ENCODE measurements around the gene CBLN3. TPM values are rescaled to one million over a fixed set of nuclear protein-coding genes. Genes with fewer than 3 reads are reported as not detected.

Gene CBLN3
- total and polyA plus RNA-seq, 12 donors = 0.24 to 2.5 (median 0.92) TPM

GRCh38 chr14:24378981-24379906 is 50.2 kb downstream of the CBLN3 start:
- ATAC-seq = no peak
- intact Hi-C loops (cut with DNase I) = no loop called here
- Histone ChIP-seq H3K27me3 (peaks cover 0 to 13% (median 0%) of the 10 kb centered on the region in 7 donors), H3K9me3 (no peaks in the 10 kb centered on the region), H3K36me3 (peaks cover 0 to 18% (median 0%) of the 10 kb centered on the region in 9 donors), H3K27ac (no peak overlapping the region), H3K4me1 (peaks cover 0 to 18% (median 7%) of the 10 kb centered on the region in 9 donors), H3K4me3 (no peak overlapping the region)
- DNase-seq = no peak
- 83% methylated on average over 7 of the region's 7 CpGs for WGBS, 2 donors
- no peak for TF ChIP-seq CTCF (IDR thresholded peaks at IDR 0.05)

- TF ChIP-seq CTCF (IDR thresholded peaks at IDR 0.05) = no peak
- H3K27ac ChIP-seq = no peak overlapping the region
Measured at GRCh38 chr14:24378327-24378726, 51.1 kb downstream of the CBLN3 start.

GRCh38 chr14:24377657-24378056 is 51.8 kb downstream of the CBLN3 start:
- DNase-seq = no peak
- WGBS, 2 donors = 69 to 86% methylated on average over 2 of the region's 2 CpGs
- Histone ChIP-seq H3K4me1 (peaks cover 0 to 23% (median 7%) of the 10 kb centered on the region in 9 donors), H3K4me3 (no peak overlapping the region), H3K9me3 (no peaks in the 10 kb centered on the region), H3K36me3 (peaks cover 0 to 31% (median 0%) of the 10 kb centered on the region in 9 donors), H3K27ac (no peak overlapping the region), H3K27me3 (peaks cover 0 to 10% (median 0%) of the 10 kb centered on the region in 7 donors)
- intact Hi-C loops (cut with DNase I) = no loop called here
- no peak for TF ChIP-seq CTCF (IDR thresholded peaks at IDR 0.05)
- peak in 3 of 8 donors; percentile 10 to 20 (median 16) for ATAC-seq

More at GRCh38 chr14:24378327-24378726, 51.1 kb downstream of the CBLN3 start:
- H3K9me3 ChIP-seq = no peaks in the 10 kb centered on the region
- ATAC-seq = no peak
- WGBS, 2 donors = 77 to 84% methylated on average over 3 of the region's 3 CpGs
- no peak for DNase-seq
- intact Hi-C loops (cut with DNase I) = no loop called here
- peaks cover 0 to 25% (median 0%) of the 10 kb centered on the region in 9 donors for H3K36me3 ChIP-seq
- peaks cover 0 to 10% (median 0%) of the 10 kb centered on the region in 7 donors for H3K27me3 ChIP-seq
- H3K4me3 ChIP-seq = no peak overlapping the region
- peaks cover 0 to 18% (median 7%) of the 10 kb centered on the region in 9 donors for H3K4me1 ChIP-seq

- Histone ChIP-seq H3K4me1 (peaks cover 0 to 28% (median 7%) of the 10 kb centered on the region in 9 donors), H3K4me3 (no peak overlapping the region), H3K27ac (no peak overlapping the region), H3K27me3 (peaks cover 0 to 10% (median 0%) of the 10 kb centered on the region in 7 donors), H3K9me3 (no peaks in the 10 kb centered on the region), H3K36me3 (peaks cover 0 to 34% (median 0%) of the 10 kb centered on the region in 9 donors)
- 65 to 71% methylated on average over 7 of the region's 7 CpGs for WGBS, 2 donors
- no peak for TF ChIP-seq CTCF (IDR thresholded peaks at IDR 0.05)
- intact Hi-C loops (cut with DNase I) = no loop called here
- DNase-seq (no peak), ATAC-seq (no peak)
Measured at GRCh38 chr14:24377126-24377525, 52.3 kb downstream of the CBLN3 start.

Other genes starting within 250 kb of the CBLN3 start
- 10 to 100 TPM; 10.1 to 22.5 (median 12.6) TPM for gene IPO4, start 240.9 kb downstream of the CBLN3 start, total RNA-seq
- 10 to 100 TPM in 1 of 2 donors, 1 to 10 TPM in 1; 4.4 to 23.8 TPM for gene IPO4, start 240.9 kb downstream of the CBLN3 start, polyA plus RNA-seq
- gene TM9SF1, start 234.2 kb downstream of the CBLN3 start, total RNA-seq = 10 to 100 TPM; 14.2 to 31.3 (median 18.7) TPM
- 10 to 100 TPM; 10.8 to 36.4 TPM for gene TM9SF1, start 234.2 kb downstream of the CBLN3 start, polyA plus RNA-seq
- gene TSSK4, start 224.0 kb downstream of the CBLN3 start, total RNA-seq = under 1 TPM in 1 of 10 donors, not detected in 9; 0.28 TPM
- under 1 TPM in 1 of 2 donors, not detected in 1; 0.22 TPM for gene TSSK4, start 224.0 kb downstream of the CBLN3 start, polyA plus RNA-seq
- 10 to 100 TPM; 23.4 to 35.3 (median 29.4) TPM for gene CHMP4A, start 216.2 kb downstream of the CBLN3 start, total RNA-seq
- gene CHMP4A, start 216.2 kb downstream of the CBLN3 start, polyA plus RNA-seq = 10 to 100 TPM; 34.3 to 80.8 TPM
- gene MDP1, start 213.6 kb downstream of the CBLN3 start, total RNA-seq = 10 to 100 TPM; 13.9 to 22.9 (median 18.9) TPM
- 10 to 100 TPM; 23.0 to 23.5 TPM for gene MDP1, start 213.6 kb downstream of the CBLN3 start, polyA plus RNA-seq
- 100 to 1,000 TPM; 178 to 228 (median 199) TPM for gene NEDD8, start 197.3 kb downstream of the CBLN3 start, total RNA-seq
- 100 to 1,000 TPM; 154 to 325 TPM for gene NEDD8, start 197.3 kb downstream of the CBLN3 start, polyA plus RNA-seq
- gene GMPR2, start 196.7 kb downstream of the CBLN3 start, total RNA-seq = 10 to 100 TPM; 28.6 to 46.9 (median 33.5) TPM
- gene GMPR2, start 196.7 kb downstream of the CBLN3 start, polyA plus RNA-seq = 10 to 100 TPM; 26.4 to 27.3 TPM
- 10 to 100 TPM; 36.8 to 56.4 (median 40.5) TPM for gene TINF2, start 187.0 kb downstream of the CBLN3 start, total RNA-seq
- 10 to 100 TPM; 19.3 to 44.0 TPM for gene TINF2, start 187.0 kb downstream of the CBLN3 start, polyA plus RNA-seq
- 1 to 10 TPM in 1 of 10 donors, under 1 TPM in 9; 0.17 to 2.2 (median 0.65) TPM for gene TGM1, start 166.5 kb downstream of the CBLN3 start, total RNA-seq
- under 1 TPM; 0.51 to 0.87 TPM for gene TGM1, start 166.5 kb downstream of the CBLN3 start, polyA plus RNA-seq
- 10 to 100 TPM; 17.4 to 30.0 (median 19.6) TPM for gene RABGGTA, start 158.1 kb downstream of the CBLN3 start, total RNA-seq
- 10 to 100 TPM; 30.6 to 37.9 TPM for gene RABGGTA, start 158.1 kb downstream of the CBLN3 start, polyA plus RNA-seq
- 10 to 100 TPM in 4 of 10 donors, 1 to 10 TPM in 6; 6.9 to 11.1 (median 9.0) TPM for gene DHRS1, start 129.9 kb downstream of the CBLN3 start, total RNA-seq
- 10 to 100 TPM in 1 of 2 donors, 1 to 10 TPM in 1; 8.5 to 11.6 TPM for gene DHRS1, start 129.9 kb downstream of the CBLN3 start, polyA plus RNA-seq
- 10 to 100 TPM; 22.0 to 31.9 (median 27.3) TPM for gene NOP9, start 129.8 kb downstream of the CBLN3 start, total RNA-seq
- gene NOP9, start 129.8 kb downstream of the CBLN3 start, polyA plus RNA-seq = 10 to 100 TPM; 10.7 to 10.8 TPM
- 1 to 10 TPM; 1.9 to 6.0 (median 3.5) TPM for gene CIDEB, start 121.7 kb downstream of the CBLN3 start, total RNA-seq
- gene CIDEB, start 121.7 kb downstream of the CBLN3 start, polyA plus RNA-seq = 1 to 10 TPM; 4.3 to 4.8 TPM
- gene LTB4R2, start 119.5 kb downstream of the CBLN3 start, total RNA-seq = 1 to 10 TPM in 7 of 10 donors, under 1 TPM in 3; 0.68 to 2.4 (median 1.3) TPM
- gene LTB4R2, start 119.5 kb downstream of the CBLN3 start, polyA plus RNA-seq = under 1 TPM; 0.51 to 0.90 TPM
- 1 to 10 TPM in 7 of 10 donors, under 1 TPM in 3; 0.76 to 3.1 (median 1.8) TPM for gene LTB4R, start 118.2 kb downstream of the CBLN3 start, total RNA-seq
- gene LTB4R, start 118.2 kb downstream of the CBLN3 start, polyA plus RNA-seq = 1 to 10 TPM; 3.2 to 3.7 TPM
- gene ADCY4, start 94.6 kb downstream of the CBLN3 start, total RNA-seq = 10 to 100 TPM; 17.4 to 37.0 (median 22.9) TPM
- gene ADCY4, start 94.6 kb downstream of the CBLN3 start, polyA plus RNA-seq = 100 to 1,000 TPM in 1 of 2 donors, 10 to 100 TPM in 1; 23.1 to 104 TPM
- 1 to 10 TPM; 1.7 to 4.9 (median 3.5) TPM for gene RIPK3, start 89.7 kb downstream of the CBLN3 start, total RNA-seq
- gene RIPK3, start 89.7 kb downstream of the CBLN3 start, polyA plus RNA-seq = 1 to 10 TPM; 4.9 to 7.1 TPM
- gene NFATC4, start 61.5 kb downstream of the CBLN3 start, total RNA-seq = 10 to 100 TPM in 4 of 10 donors, 1 to 10 TPM in 6; 3.0 to 42.0 (median 7.8) TPM
- 10 to 100 TPM; 28.7 to 69.2 TPM for gene NFATC4, start 61.5 kb downstream of the CBLN3 start, polyA plus RNA-seq
- 1 to 10 TPM; 3.6 to 9.0 (median 6.4) TPM for gene NYNRIN, start 30.7 kb downstream of the CBLN3 start, total RNA-seq
- gene NYNRIN, start 30.7 kb downstream of the CBLN3 start, polyA plus RNA-seq = 1 to 10 TPM; 4.6 to 6.8 TPM
- gene KHNYN, start 286 bp upstream of the CBLN3 start, total RNA-seq = 10 to 100 TPM; 14.3 to 30.1 (median 17.9) TPM
- 10 to 100 TPM; 14.0 to 20.9 TPM for gene KHNYN, start 286 bp upstream of the CBLN3 start, polyA plus RNA-seq
- 10 to 100 TPM; 55.6 to 93.6 (median 67.4) TPM for gene SDR39U1, start 13.1 kb upstream of the CBLN3 start, total RNA-seq
- 100 to 1,000 TPM in 1 of 2 donors, 10 to 100 TPM in 1; 88.5 to 108 TPM for gene SDR39U1, start 13.1 kb upstream of the CBLN3 start, polyA plus RNA-seq
- gene CMA1, start 78.6 kb upstream of the CBLN3 start, total RNA-seq = 1 to 10 TPM in 3 of 10 donors, under 1 TPM in 5, not detected in 2; 0.26 to 1.4 (median 0.73) TPM
- gene CMA1, start 78.6 kb upstream of the CBLN3 start, polyA plus RNA-seq = under 1 TPM in 1 of 2 donors, not detected in 1; 0.13 TPM
- gene CTSG, start 146.6 kb upstream of the CBLN3 start, total RNA-seq = 1 to 10 TPM in 5 of 10 donors, under 1 TPM in 4, not detected in 1; 0.49 to 2.4 (median 1.1) TPM
- gene CTSG, start 146.6 kb upstream of the CBLN3 start, polyA plus RNA-seq = under 1 TPM in 1 of 2 donors, not detected in 1; 0.23 TPM
- 1 to 10 TPM in 2 of 10 donors, under 1 TPM in 4, not detected in 4; 0.34 to 6.4 (median 0.72) TPM for gene GZMH, start 180.0 kb upstream of the CBLN3 start, total RNA-seq
- gene GZMH, start 180.0 kb upstream of the CBLN3 start, polyA plus RNA-seq = under 1 TPM; 0.28 to 0.37 TPM
- 10 to 100 TPM in 1 of 10 donors, 1 to 10 TPM in 3, under 1 TPM in 5, not detected in 1; 0.35 to 19.2 (median 0.96) TPM for gene GZMB, start 204.5 kb upstream of the CBLN3 start, total RNA-seq
- gene GZMB, start 204.5 kb upstream of the CBLN3 start, polyA plus RNA-seq = 1 to 10 TPM in 1 of 2 donors, under 1 TPM in 1; 0.46 to 1.8 TPM

Measured in heart right ventricle (tissue), 16 donors.